NOMO-1 (cell line): ENCODE data around the gene RNF150.

Source experiments
- DNase-seq, 2 experiments: peaks; one replicate each; lab custom pipeline; 2025; ENCODE audit not compliant: unreplicated experiment in 2 of 2; lab: John Stamatoyannopoulos, UW

RNF150 gene

DNA sequence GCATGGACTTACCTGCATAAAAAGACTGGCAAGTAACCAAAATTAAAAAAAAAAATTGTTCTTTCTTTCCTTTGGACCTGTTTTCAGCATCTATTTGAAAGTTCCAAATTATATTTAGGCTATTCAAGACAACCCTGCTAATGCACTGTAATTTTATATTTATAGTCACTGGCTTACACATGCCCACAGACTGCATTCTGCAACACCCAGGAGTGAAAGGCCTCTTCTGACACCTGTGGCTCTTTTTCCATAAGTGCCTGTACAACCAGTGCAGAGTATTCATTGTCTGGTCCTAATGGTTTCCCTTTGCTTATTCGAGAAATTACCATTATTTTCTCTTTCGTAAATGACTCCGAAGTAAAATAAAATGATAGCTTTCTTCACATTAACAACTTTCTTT lies 143.3 kb downstream of the RNF150 start:
- no peak for DNase-seq

DNA sequence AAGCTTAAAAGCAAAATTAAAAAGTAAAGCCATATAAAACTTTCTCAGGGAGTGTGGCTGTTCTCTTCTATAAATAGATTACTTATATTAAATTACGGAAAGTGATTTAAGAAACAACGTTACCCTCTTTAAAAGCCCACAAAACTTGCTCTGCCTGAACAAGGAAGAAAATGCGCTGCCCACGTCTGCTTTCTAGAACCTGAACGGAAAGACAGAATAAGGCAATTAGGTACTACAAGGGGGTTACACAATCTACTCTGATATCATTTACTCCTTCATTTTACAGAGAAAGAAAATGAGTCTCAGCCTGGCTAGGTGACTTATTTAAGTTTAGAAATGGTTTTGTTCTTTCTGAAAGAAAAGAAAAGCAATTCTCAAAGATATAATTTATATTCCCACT lies 147.2 kb downstream of the RNF150 start:
- no peak for DNase-seq

DNA sequence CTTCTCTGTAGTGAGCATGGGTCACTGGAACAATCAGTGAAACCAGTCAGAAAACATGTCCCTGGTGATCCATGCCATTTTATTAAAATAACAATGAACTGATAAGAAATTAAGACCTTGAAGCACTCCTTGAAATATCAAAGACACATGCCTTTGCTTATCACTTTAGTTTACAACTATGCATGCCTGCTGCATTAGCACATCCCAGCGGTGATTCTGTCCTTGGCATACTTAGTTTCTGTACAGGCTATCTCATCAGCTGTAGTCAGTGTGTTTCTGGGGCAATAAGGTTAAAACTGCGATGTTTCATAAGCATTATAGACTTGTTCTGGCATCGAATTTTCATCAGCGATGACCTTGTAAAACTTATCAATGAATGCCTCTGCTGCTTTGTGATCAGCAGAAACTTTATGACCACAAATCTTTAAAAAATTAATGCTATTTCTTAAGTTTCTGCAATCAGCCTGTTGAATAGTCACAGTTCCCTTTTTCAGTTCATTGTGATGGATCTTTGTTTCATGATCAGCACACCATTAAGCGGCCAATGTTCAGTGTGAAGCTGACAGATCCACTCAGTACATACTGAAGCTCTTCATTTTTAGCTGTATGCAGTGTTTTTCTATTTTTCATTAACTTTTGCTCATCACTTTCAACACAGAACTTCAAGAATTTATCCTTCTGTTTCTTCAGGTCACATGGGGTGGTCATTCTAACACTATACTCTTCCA lies 150.5 kb downstream of the RNF150 start:
- DNase-seq = no peak

DNA sequence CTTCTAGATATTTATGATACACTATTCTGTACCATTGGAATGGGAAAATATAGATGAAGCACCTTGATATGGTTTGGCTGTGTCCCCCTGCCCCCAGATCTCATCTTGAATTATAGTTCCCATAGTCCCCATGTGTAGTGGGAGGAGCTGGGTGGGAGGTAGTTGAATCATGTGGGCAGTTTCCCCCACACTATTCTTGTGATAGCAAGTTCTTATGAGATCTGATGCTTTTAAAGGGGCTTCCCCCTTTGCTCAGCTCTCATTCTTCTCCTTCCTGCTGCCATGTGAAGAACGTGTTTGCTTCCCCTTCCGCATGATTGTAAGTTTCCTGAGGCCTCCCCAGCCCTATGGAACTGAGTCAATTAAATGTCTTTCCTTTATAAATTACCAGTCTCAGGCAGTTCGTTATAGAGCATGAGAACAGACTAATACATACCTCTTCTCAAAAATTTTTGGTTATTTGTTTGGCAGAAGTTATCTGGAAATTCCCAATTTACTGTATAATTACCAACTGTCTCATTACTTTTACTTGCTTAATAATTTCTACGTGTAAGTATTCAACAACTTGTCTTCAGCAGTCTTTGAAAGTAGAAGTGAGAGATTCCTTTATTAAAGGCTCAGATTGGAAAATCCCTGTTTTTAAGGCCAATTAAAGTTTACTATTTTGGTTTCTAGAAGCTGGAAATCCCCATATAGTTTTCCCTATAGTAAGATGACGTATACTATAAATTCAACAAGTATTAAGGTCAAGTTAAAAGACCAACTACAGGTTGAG lies 152.7 kb downstream of the RNF150 start:
- no peak for DNase-seq

DNA sequence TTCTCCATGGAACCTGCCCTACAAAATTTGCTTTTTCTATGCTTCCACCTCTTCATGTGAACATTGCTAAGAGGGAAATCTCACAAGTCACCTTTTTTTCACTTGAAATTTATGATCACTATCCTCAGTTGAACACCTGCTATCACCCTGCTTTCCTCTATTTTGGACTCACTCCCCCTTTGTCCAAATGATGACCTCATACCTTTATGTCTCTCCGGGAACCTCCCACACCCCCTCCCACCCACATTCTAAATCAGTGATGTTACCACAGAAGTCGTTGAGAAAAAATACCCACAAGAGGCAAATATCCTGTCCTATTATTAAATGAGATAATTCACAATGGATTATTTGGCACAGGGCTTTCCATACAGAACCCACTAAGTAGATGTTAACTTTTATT lies 156.5 kb downstream of the RNF150 start:
- DNase-seq = no peak

DNA sequence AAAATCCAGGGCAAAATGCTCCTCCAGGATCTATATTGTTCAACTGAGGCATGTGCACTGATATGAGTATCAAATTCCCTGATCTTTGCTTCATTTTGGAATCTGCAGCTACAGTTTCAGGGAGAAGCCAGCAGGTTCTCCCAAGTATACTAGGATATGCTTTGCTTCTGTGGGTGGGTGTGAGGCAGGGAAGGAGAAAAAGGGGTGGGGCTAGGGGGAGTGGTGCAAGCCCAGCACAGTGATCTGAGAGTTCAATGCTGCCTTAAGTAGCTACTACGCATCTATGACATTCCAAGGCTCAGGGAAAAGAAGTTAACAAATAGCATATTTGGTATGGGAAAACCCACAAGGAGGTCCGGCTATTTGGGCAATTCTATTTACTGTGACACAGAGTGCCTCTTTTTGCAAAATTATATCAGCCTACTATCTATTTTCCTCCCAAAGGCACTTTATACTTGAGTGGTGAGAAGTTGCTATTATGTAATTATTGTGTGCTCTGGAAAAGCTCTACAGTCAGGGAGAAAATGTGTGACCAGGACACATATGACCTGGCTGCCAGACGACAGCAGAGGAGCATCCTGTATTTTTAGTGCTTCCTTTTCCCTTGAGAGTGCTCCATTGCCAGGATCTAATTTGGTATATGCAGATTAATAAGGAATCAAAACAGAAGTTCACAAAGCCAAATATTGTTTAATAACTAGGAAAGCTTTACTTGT lies 162.0 kb downstream of the RNF150 start:
- no peak for DNase-seq

DNA sequence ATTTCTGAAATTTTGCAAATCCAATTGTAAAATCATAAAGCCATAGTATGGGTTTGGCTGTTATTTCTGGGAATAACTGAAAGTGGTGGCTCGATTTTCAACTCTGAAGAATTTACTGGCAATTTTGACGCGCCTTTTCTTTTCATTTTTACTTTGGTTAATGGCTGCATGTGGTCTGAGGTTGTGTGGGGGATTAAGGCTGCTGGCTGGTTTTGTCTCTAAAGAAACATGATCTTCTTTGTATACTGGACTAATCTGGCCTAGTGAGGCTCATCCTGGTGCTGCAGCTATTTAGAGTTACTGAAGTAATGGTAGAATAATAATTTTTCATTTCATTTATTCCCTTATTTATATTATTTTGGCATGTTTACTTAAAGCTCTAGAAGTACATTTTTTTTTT lies 164.0 kb downstream of the RNF150 start:
- no peak for DNase-seq

DNA sequence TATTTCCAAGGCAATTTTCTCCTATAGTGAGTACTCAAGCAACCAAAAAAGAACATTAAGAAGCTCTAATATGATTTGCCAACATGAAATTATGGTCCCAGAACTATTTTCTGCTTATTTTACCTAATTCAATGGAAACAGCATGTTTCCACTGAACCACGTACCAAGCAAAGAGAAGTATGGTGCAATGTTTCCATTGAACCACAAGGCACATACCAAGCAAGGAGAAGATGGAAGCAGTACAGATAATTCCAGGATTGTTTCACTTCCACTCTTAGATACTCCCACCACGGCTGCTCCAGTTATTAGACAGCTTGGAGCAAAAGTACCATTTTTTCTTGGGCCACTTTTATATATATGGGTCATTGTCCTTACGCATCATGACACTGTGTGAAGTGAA lies 164.9 kb downstream of the RNF150 start:
- DNase-seq = no peak

DNA sequence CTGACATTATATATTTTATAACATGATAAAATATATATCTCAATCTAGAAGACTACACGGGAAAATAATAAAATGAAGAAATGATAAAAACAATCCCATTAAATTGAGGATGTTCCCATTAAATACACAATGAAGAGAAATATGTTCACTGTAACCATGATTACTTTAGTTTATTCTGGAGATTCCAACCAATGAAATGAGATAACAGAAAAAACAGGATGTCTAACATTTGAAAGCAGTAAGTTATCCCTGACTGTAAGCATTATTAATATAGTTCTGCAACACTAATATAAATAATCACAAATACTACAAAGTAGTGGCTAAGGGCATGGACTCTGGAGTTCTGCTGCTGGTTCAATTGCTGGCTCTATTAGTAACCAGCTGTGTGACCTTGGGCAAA lies 169.4 kb downstream of the RNF150 start:
- no peak for DNase-seq

DNA sequence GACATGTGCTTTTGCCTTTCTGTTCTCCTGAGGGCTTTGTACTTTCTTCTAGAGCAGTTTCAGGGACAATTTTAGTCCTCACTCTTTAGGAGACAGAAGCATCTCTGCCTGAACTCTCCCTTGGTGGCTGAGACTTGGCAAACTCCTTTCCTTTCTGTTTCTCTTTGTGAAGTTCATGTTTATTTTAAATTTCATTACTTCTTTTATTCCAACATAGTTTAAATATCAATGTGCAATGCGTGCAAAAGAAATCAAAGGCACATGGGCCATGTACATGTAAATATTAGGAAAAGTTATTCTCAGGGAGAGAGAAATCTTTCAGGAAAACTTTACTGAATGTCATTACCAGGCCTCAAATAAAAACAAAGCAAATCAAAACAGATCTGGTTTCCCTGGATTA lies 177.6 kb downstream of the RNF150 start:
- no peak for DNase-seq

DNA sequence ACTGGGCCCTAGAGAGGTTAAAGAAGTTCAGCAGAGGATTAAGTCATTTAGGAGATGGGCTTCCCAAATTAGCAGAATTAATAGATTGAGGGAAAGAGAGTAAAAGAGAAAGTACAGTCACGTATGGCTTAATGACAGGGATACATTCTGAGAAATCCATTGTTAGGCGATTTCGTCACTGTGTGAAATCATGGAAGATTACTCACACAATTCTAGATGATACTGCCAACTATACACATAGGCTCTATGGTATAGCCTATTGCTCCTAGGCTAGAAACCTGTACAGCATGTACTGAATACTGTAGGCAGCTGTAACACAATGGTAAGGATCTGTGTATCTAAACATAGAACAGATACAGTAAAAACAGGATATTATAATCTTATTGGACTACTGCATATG lies 180.6 kb downstream of the RNF150 start:
- no peak for DNase-seq

DNA sequence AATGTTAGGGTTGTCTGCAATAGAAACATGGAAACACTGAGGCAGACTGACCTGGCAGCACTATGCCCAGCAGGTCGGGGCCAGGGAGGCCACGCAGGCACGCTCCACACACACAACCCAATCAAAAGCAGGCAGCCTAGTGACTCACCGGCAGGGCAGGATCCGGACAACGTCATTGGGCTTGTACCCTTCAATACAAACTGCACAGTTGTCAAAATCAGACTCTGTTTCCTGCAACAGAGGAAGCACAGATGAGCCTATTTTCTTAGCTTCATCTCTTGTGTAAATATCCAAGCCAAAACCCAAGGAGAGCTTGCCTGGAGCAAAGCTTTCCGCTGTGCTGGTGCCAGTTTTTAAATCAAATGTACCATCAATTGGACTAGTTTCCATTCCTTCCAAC lies 185.8 kb downstream of the RNF150 start:
- no peak for DNase-seq

DNA sequence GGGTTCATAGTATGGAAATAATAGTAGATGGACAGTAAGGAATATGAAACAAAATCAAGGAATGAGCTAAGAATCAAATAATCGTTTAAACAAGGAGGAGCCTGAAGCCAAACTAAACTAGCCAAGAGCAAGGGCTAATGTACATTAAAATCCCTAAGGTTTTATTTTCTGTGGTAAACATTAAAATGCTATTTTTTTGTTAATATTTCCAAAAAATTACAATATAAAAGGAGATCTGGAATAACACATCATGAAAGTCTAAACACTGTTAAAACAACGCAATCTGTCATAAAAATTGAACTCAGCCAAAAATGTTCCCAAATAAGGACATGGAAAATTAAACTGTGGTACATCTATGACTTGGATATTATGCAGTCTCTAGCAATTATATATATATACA lies 188.2 kb downstream of the RNF150 start:
- no peak for DNase-seq

DNA sequence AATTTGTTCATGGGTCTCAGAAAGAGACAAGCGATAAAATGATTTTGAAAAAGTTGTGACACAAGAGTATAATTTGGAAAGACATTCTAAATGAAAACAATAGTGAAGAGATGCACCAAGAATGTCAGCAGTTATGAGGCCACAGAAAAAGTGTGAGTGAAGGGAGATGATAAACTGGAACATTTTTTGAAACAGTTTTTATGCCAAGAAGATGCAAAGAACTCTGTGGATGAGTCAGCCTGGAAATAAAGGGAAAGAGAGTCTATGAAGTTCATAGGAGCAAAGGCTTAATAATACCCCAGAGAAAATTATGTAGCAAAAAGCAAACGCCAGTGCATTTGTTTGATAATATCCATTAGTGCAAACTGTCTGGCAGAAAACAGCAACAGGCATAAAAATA lies 188.7 kb downstream of the RNF150 start:
- no peak for DNase-seq

DNA sequence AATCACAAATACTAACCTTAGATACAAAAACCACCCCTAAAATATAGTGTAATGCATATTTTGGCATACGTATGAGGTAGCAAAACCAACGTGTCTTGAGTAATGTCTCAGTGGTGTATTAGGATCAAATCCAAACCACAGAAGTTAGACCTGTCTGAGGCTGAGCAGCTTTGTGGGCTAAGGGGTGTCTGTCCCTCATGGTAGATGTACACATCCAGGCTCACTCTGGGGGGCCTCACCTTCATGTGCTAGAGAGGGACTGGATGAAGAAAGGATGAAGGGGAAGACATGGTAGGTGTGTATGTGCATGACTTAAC lies 189.1 kb downstream of the RNF150 start:
- DNase-seq = no peak

DNA sequence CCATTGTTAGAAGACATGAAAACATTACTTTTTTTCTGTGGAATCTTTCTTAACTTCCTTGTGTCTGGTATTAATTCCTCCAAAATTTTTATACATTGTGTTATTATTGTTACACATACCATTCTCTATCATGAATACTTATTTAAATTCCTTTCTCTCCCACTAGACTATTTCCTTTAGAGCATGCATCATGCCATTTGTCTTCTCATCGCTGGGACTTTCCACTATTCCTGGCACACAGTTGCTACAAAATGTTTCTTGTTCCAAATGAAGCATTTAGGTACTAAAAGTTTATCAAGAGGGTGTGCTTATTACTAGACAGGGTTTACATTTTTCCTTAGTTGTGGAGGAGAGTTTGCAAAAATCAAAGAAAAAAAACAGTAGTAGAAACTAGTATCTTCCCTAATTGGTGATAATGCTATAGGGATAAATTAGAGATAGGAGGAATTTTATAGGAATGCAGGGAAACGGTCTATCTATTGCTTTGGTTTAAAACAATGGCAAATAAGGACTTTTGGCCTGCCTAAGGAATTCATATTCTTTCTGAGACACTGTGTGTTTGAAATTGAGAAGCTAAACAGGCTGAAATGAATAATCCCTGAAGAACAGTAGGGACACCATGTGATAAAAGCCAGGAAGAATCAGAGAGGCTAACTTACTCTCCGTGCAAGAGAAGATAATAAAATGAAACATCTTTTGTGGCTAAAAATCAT lies 189.6 kb downstream of the RNF150 start:
- DNase-seq = no peak

DNA sequence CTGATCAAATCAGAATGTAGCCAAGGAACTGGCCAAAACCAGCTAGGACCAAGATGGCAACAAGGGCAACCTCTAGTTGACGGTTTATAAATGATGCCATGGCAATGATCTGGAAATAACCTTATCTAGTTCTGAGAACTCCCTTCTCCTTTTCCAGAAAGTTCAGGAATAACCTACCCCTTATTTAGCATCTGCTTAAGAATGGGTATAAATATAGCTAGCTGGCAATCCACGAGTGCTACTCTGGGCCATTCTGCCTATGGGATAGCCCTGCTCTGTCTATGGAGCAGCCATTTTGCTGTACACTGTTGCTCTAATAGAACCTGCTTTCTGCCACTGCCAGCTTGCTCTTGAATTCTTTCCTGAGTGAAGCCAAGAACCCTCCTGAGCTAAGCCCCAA lies 192.7 kb downstream of the RNF150 start:
- no peak for DNase-seq

DNA sequence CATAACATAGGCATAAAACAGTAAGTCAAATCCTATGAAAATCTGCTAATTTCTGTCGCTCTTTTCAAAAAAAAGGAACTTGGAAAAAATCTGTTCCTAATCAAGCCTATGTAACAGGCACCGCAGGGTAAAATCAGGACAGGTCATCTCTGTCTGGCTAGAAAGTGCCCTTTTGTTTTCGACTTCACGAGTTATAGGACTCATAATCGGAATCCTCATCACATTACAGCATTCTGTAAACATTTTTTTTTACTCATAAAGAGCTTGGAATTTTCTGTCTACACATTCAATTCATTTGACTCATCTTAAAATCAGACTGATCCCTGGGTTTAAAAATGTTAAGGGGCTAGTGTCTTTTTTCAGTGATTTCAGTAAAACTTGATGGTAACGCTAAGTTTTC lies 195.4 kb downstream of the RNF150 start:
- no peak for DNase-seq

DNA sequence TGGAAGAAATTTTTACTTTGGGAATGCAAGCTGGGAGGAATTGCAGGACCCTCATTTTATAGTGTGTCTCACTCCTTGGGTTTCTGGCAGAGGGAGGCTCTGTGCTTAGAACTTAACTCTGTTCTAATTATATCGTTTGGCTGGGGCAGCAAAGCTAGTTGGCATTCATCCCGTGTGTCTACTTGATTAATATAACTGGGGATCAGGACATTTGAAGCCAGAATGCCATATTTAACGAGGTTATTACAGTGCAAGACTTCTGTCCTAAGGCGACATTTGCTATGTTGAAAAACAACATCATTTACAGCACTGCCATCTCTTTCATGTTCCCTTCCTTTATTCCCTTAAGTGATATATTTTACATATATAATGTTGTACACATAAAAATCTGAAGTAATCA lies 198.0 kb downstream of the RNF150 start:
- no peak for DNase-seq

DNA sequence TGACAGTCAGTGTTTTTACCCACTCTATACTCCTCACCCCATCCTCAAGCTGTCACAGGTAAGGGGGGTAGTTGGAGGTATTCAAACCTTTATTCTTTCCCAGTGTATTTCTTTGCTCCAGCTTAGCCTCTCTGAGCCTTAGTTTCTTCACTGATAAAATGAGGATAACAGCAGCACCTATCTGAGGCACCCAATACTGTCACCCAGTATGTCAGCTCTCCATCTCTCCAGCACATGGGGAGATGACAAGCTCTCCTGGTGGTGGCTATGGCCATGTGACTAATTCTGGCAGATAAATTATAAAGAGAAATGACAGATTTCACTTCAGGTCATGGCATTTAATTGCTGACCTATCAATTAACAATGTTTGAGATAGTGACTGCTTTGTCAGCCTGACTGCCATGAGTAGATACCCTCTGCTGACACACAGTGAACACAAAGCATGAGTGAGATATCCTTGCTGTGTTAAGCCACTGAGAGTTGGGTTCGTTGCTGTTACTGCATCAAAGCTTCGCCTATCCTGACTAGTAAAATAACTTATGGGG lies 200.7 kb downstream of the RNF150 start:
- DNase-seq = no peak

DNA sequence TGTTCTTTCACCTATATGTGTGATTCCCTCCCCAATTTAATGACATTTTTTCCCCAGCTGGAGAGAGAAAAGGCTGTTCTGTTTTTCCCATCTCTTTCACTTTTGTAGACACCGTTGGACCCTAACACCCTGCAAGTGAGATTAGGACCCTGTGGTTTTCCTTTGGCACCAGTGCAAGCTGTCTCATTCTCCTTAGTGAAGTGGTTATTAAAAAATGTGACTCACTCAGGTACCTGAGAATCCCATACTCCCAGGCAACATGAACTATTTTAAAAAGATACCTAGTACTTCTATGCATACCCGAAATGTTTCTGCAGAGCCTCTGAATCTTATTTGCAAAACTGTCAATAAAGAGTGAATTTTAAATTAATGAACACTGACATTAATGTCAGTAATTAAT lies 201.4 kb downstream of the RNF150 start:
- DNase-seq = no peak
